ENCODE measurements around the gene MMP19.
"Not testable (repeated sequence)": the region's sequence is repeated elsewhere in the genome, so short reads cannot be mapped to it uniquely, and the experiment has no call there.

The MMP19 gene

DNA sequence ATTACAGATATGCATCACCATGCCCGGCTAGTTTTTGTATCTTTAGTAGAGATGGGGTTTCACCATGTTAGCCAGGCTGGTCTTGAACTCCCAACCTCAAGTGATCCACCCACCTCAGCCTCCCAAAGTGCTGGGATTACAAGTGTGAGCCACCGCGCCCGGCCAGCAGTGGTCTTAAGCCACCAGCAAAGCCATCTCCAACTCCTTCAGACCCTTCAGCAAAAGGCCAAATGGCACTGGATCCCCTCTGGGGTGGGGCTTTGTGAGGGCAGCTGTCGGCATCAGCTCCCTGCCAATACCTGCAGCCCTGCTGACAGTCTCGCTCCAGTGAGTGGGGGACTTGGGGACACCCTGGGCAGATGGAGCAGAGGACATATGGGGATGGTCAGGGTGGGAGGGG is 8.3 kb downstream of the MMP19 start:
- H3K4me3 ChIP-seq (ENCODE audit: control insufficient read depth in 1 of 7, extremely low read depth in 1 of 7, insufficient read depth in 4 of 7, low read depth in 2 of 7, low read length in 6 of 7); DNase-seq; H3K27ac ChIP-seq (ENCODE audit: insufficient read depth in 1 of 2, low read depth in 1 of 2, low read length in 2 of 2, poor library complexity in 1 of 2, severe bottlenecking in 2 of 2); H3K36me3 ChIP-seq (ENCODE audit: control insufficient read depth in 4 of 4, insufficient read depth in 4 of 4, low read length in 3 of 4); H3K27me3 ChIP-seq (replicated peaks in 2 of 5; ENCODE audit: control insufficient read depth in 4 of 5, insufficient read depth in 5 of 5, low read length in 4 of 5); H3K9me3 ChIP-seq (ENCODE audit: control extremely low read depth in 1 of 5, control insufficient read depth in 4 of 5, insufficient read depth in 2 of 5, low read depth in 1 of 5, low read length in 4 of 5); POLR2A ChIA-PET: not testable (repeated sequence)
- CTCF ChIA-PET, result interaction anchor here (1.0 kb wide), 1 partner anchor 108 kb away, joined by 4 read pairs; no protein-coding TSS in a partner anchor
- peaks cover 0 to 21% (median 15%) of the 10 kb centered on the region in 4 experiments for H3K4me1 ChIP-seq (ENCODE audit: control extremely low read depth in 1 of 4, control insufficient read depth in 4 of 4, insufficient read depth in 4 of 4, low read length in 3 of 4)
- 97% methylated on average over 4 of the region's 6 CpGs for WGBS (ENCODE audit: insufficient coverage)

DNA sequence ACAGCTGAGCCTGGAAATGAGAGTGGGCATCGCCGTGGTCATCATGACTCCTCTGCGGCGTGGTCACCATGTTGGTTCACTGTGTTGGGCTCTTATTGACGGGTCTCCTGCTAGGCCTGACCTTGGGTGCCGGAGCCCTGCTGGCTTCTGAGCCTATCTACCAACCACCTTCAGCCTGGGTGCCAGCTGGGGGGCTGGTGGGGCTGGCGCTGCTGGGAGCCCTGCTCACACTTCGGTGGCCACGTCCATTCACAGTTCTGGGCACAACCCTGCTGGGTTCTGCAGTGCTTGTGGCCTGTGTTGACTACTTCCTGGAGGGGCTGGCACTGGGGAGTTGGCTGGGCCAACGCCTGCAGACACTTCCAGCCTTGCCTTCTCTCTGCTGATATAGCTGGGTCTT is 9.7 kb downstream of the MMP19 start:
- ChIA-PET CTCF (interaction anchor here (1.0 to 3.2 kb wide), 3 partner anchors 8 to 110 kb away, joined by 4 to 14 read pairs (median 8); no protein-coding TSS in a partner anchor), POLR2A (interaction anchor here (0.6 kb wide), 1 partner anchor 93 kb away, joined by 3 read pairs; no protein-coding TSS in a partner anchor)
- H3K27me3 ChIP-seq (replicated peaks in 2 of 5; ENCODE audit: control insufficient read depth in 4 of 5, insufficient read depth in 5 of 5, low read length in 4 of 5), result no peaks in the 10 kb centered on the region
- H3K4me1 ChIP-seq (ENCODE audit: control extremely low read depth in 1 of 4, control insufficient read depth in 4 of 4, insufficient read depth in 4 of 4, low read length in 3 of 4), result peaks cover 3 to 31% (median 24%) of the 10 kb centered on the region in 4 experiments
- H3K27ac ChIP-seq (ENCODE audit: insufficient read depth in 1 of 2, low read depth in 1 of 2, low read length in 2 of 2, poor library complexity in 1 of 2, severe bottlenecking in 2 of 2), result no peak overlapping the region
- WGBS (ENCODE audit: insufficient coverage), result 98% methylated on average over 9 of the region's 10 CpGs
- H3K4me3 ChIP-seq (ENCODE audit: control insufficient read depth in 1 of 7, extremely low read depth in 1 of 7, insufficient read depth in 4 of 7, low read depth in 2 of 7, low read length in 6 of 7), result no peak overlapping the region
- no peak for DNase-seq
- peaks cover 0 to 4% (median 1%) of the 10 kb centered on the region in 4 experiments for H3K36me3 ChIP-seq (ENCODE audit: control insufficient read depth in 4 of 4, insufficient read depth in 4 of 4, low read length in 3 of 4)
- no peaks in the 10 kb centered on the region for H3K9me3 ChIP-seq (ENCODE audit: control extremely low read depth in 1 of 5, control insufficient read depth in 4 of 5, insufficient read depth in 2 of 5, low read depth in 1 of 5, low read length in 4 of 5)

DNA sequence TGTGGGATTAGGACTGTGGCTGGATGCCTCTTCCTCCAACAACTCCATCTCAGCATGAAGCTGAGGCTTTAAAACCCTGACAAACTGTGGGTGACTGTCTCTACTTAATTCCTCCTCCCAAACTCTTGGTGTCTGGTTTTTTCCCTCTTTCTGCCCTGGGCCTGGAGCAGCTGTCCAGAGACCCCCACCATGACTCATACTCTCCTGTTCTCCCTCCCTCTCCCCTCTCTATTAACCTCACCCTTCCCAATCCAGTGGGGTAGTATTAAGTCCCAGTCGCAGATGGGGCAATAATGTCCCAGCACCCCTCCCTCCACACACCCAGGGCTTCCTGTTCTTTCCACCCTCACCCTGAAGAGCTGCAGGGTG is 11.3 kb downstream of the MMP19 start:
- CTCF ChIA-PET, result interaction anchor here (1.2 to 3.2 kb wide), 6 partner anchors 10 to 101 kb away, joined by 3 to 14 read pairs (median 4); partner anchors contain the start of genes ORMDL2 and SARNP
- POLR2A ChIA-PET, result interaction anchor here (0.6 to 2.9 kb wide), 3 partner anchors 13 to 111 kb away, joined by 3 to 22 read pairs (median 13); partner anchors contain the start of genes ORMDL2, PYM1 and SARNP
- WGBS (ENCODE audit: insufficient coverage), result no CpG with 5 or more reads among the region's 1 CpG
- no peaks in the 10 kb centered on the region for H3K27me3 ChIP-seq (replicated peaks in 2 of 5; ENCODE audit: control insufficient read depth in 4 of 5, insufficient read depth in 5 of 5, low read length in 4 of 5)
- peak overlapping the region; percentile 95 to 98 for H3K27ac ChIP-seq (ENCODE audit: insufficient read depth in 1 of 2, low read depth in 1 of 2, low read length in 2 of 2, poor library complexity in 1 of 2, severe bottlenecking in 2 of 2)
- peak overlapping the region; percentile 9 to 100 (median 96) for H3K4me3 ChIP-seq (ENCODE audit: control insufficient read depth in 1 of 7, extremely low read depth in 1 of 7, insufficient read depth in 4 of 7, low read depth in 2 of 7, low read length in 6 of 7)
- no peaks in the 10 kb centered on the region for H3K9me3 ChIP-seq (ENCODE audit: control extremely low read depth in 1 of 5, control insufficient read depth in 4 of 5, insufficient read depth in 2 of 5, low read depth in 1 of 5, low read length in 4 of 5)
- H3K36me3 ChIP-seq (ENCODE audit: control insufficient read depth in 4 of 4, insufficient read depth in 4 of 4, low read length in 3 of 4), result peaks cover 0 to 11% (median 2%) of the 10 kb centered on the region in 4 experiments
- peaks cover 3 to 41% (median 36%) of the 10 kb centered on the region in 4 experiments for H3K4me1 ChIP-seq (ENCODE audit: control extremely low read depth in 1 of 4, control insufficient read depth in 4 of 4, insufficient read depth in 4 of 4, low read length in 3 of 4)
- no peak for DNase-seq

DNA sequence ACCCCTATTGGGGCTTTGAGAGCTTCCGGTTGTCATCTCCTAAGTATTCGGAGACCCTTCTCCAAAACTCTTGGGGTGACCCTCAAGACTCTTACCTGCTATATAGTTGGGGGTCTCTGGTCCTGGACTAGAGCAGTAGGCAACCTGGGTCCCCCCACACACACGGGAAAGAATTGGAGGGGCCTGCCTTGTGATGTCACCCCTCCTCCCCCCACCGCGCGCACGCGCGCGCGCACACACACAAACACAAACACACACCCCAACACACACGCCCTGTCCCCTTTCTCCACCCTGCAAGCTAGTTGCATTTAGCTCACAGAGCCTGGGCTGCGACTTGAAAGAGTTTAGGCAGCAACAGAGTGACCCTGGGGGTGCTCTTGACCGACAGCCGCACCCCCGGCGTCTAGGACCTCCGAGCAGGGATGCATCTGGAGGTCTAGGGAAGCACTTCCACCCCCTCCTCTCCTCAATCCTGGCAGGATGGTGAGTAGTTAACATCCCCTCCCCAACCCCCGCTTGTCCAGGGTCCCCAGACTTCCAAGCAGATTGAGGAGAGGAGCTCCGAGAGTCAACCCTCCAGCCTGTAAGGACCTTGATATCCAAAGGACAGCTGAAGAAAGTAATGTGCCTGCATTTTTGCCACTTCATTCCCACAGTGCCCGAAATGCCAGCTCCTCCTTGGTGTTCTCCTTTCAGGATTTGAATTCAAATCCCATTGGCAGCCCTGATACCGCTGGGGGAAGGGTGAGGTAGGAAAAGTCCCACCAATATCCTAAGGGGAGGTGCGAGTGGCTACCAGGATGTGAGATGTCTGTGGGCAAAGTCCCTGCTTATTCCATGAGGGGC is 11.9 kb downstream of the MMP19 start:
- CTCF ChIA-PET, result interaction anchor here (1.0 to 3.2 kb wide), 17 partner anchors 8 to 127 kb away, joined by 3 to 14 read pairs (median 4); partner anchors contain the start of genes GDF11, ORMDL2 and SARNP
- 0% methylated on average over 7 of the region's 23 CpGs for WGBS (ENCODE audit: insufficient coverage)
- peaks cover 3 to 47% (median 41%) of the 10 kb centered on the region in 4 experiments for H3K4me1 ChIP-seq (ENCODE audit: control extremely low read depth in 1 of 4, control insufficient read depth in 4 of 4, insufficient read depth in 4 of 4, low read length in 3 of 4)

DNA sequence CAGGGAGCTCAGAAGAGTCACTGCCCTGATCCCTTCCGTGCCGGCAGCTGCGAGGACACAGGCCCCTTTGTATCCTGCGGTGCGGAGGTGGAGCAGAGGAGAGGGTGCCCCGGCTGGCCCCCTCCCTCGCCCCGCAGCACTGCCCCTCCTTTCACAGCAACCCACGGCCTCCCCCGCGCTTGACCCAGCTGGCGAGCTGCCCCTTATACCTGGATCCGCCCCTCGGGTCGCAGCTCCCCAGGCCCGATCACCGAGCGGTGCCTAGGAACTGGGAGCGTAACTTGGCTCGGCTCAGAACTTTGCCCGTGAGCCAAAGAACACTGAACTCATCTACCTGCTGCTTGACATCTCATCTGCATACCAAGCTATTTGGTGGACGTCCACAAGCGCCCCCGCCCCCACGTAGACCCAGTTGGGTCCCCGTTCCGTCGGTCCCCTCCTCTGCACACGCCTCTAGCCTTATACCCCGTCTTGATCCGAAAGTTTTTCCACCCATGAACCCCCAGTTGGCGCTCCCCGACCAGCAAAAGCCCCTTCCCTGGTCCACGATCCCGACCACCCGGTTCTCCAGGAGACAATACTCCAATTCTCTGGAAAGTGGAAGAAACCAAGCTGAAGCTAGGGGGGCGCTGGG is 12.7 kb downstream of the MMP19 start:
- no peaks in the 10 kb centered on the region for H3K27me3 ChIP-seq (replicated peaks in 2 of 5; ENCODE audit: control insufficient read depth in 4 of 5, insufficient read depth in 5 of 5, low read length in 4 of 5)
- peaks cover 3 to 50% (median 43%) of the 10 kb centered on the region in 4 experiments for H3K4me1 ChIP-seq (ENCODE audit: control extremely low read depth in 1 of 4, control insufficient read depth in 4 of 4, insufficient read depth in 4 of 4, low read length in 3 of 4)
- 0% methylated on average over 23 of the region's 37 CpGs for WGBS (ENCODE audit: insufficient coverage)
- H3K4me3 ChIP-seq (ENCODE audit: control insufficient read depth in 1 of 7, extremely low read depth in 1 of 7, insufficient read depth in 4 of 7, low read depth in 2 of 7, low read length in 6 of 7), result peak overlapping the region; percentile 82 to 100 (median 96)
- ChIA-PET POLR2A (interaction anchor here (0.5 to 2.9 kb wide), 4 partner anchors 11 to 896 kb away, joined by 3 to 22 read pairs (median 8); partner anchors contain the start of genes ORMDL2, PYM1 and SARNP), CTCF (interaction anchor here (0.6 to 1.8 kb wide), 16 partner anchors 9 to 153 kb away, joined by 3 to 10 read pairs (median 3); partner anchors contain the start of genes DGKA, GDF11, ORMDL2 and SARNP)
- peak overlapping the region; percentile 95 to 98 for H3K27ac ChIP-seq (ENCODE audit: insufficient read depth in 1 of 2, low read depth in 1 of 2, low read length in 2 of 2, poor library complexity in 1 of 2, severe bottlenecking in 2 of 2)
- H3K9me3 ChIP-seq (ENCODE audit: control extremely low read depth in 1 of 5, control insufficient read depth in 4 of 5, insufficient read depth in 2 of 5, low read depth in 1 of 5, low read length in 4 of 5), result no peaks in the 10 kb centered on the region
- peaks cover 0 to 15% (median 2%) of the 10 kb centered on the region in 4 experiments for H3K36me3 ChIP-seq (ENCODE audit: control insufficient read depth in 4 of 4, insufficient read depth in 4 of 4, low read length in 3 of 4)
- peak in 2 of 3 donors; percentile 69 to 77 for DNase-seq

More for the DNA sequence above, 11.9 kb downstream of the MMP19 start:
- H3K9me3 ChIP-seq (ENCODE audit: control extremely low read depth in 1 of 5, control insufficient read depth in 4 of 5, insufficient read depth in 2 of 5, low read depth in 1 of 5, low read length in 4 of 5), result no peaks in the 10 kb centered on the region
- H3K36me3 ChIP-seq (ENCODE audit: control insufficient read depth in 4 of 4, insufficient read depth in 4 of 4, low read length in 3 of 4), result peaks cover 0 to 13% (median 2%) of the 10 kb centered on the region in 4 experiments
- H3K27me3 ChIP-seq (replicated peaks in 2 of 5; ENCODE audit: control insufficient read depth in 4 of 5, insufficient read depth in 5 of 5, low read length in 4 of 5), result no peaks in the 10 kb centered on the region
- peak overlapping the region; percentile 95 to 98 for H3K27ac ChIP-seq (ENCODE audit: insufficient read depth in 1 of 2, low read depth in 1 of 2, low read length in 2 of 2, poor library complexity in 1 of 2, severe bottlenecking in 2 of 2)
- peak overlapping the region; percentile 82 to 100 (median 96) for H3K4me3 ChIP-seq (ENCODE audit: control insufficient read depth in 1 of 7, extremely low read depth in 1 of 7, insufficient read depth in 4 of 7, low read depth in 2 of 7, low read length in 6 of 7)
- DNase-seq, result peak; percentile 70 to 89 (median 87)
- POLR2A ChIA-PET, result interaction anchor here (0.6 to 2.9 kb wide), 3 partner anchors 13 to 112 kb away, joined by 3 to 22 read pairs (median 13); partner anchors contain the start of genes ORMDL2, PYM1 and SARNP

DNA sequence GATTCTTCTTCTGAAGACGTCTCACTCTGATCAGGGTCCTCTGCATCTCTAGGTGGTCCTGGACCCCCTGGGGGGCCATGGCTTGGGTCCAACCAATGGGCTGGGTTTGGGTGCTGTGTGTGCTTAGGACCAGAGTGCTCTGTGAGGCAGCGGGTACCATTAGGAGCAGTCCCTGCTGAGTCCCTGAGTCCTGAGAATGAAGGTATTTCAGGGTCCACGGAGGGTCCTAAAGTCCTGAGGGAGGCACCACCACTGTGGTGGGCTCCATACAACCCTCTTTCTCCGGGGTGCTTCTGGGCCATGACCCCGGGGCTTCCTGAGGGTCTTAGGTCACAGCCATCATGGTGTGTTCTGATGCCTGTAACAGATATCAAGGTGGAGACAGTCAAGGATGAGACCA is 14.4 kb downstream of the MMP19 start:
- peak overlapping the region in 1 of 2 experiments; percentile 83 for H3K27ac ChIP-seq (ENCODE audit: insufficient read depth in 1 of 2, low read depth in 1 of 2, low read length in 2 of 2, poor library complexity in 1 of 2, severe bottlenecking in 2 of 2)
- POLR2A ChIA-PET, result no interaction called here
- peaks cover 3 to 53% (median 43%) of the 10 kb centered on the region in 4 experiments for H3K4me1 ChIP-seq (ENCODE audit: control extremely low read depth in 1 of 4, control insufficient read depth in 4 of 4, insufficient read depth in 4 of 4, low read length in 3 of 4)
- peaks cover 0 to 23% (median under 1%) of the 10 kb centered on the region in 4 experiments for H3K36me3 ChIP-seq (ENCODE audit: control insufficient read depth in 4 of 4, insufficient read depth in 4 of 4, low read length in 3 of 4)
- H3K9me3 ChIP-seq (ENCODE audit: control extremely low read depth in 1 of 5, control insufficient read depth in 4 of 5, insufficient read depth in 2 of 5, low read depth in 1 of 5, low read length in 4 of 5), result no peaks in the 10 kb centered on the region
- H3K4me3 ChIP-seq (ENCODE audit: control insufficient read depth in 1 of 7, extremely low read depth in 1 of 7, insufficient read depth in 4 of 7, low read depth in 2 of 7, low read length in 6 of 7), result peak overlapping the region in 6 of 7 experiments; percentile 82 to 100 (median 97)
- CTCF ChIA-PET, result no interaction called here
- H3K27me3 ChIP-seq (replicated peaks in 2 of 5; ENCODE audit: control insufficient read depth in 4 of 5, insufficient read depth in 5 of 5, low read length in 4 of 5), result no peaks in the 10 kb centered on the region
- DNase-seq, result no peak
- 100% methylated on average over 4 of the region's 5 CpGs for WGBS (ENCODE audit: insufficient coverage)
